OCI-LY1 (cell line): ENCODE results near the gene PKD2L2.

Source experiments
- EZH2 ChIP-seq: fragments of 200-600 bp; sonication (generic), shearing (Covaris generic); IDR thresholded peaks from 2 replicates; pipeline ENCODE4 v1.8.0; 2017; ENCODE audit warnings: borderline replicate concordance, mixed run types, mild to moderate bottlenecking, antibody characterized with exemption, low read length, moderate library complexity, mixed read lengths
- TF ChIP-seq, protein P1 (sequence below): fragments of 200-600 bp; sonication (generic), shearing (Covaris generic); IDR thresholded peaks from 2 replicates; pipeline ENCODE4 v1.5.1; 2017; ENCODE audit warnings: mild to moderate bottlenecking, antibody characterized with exemption, low read length, moderate library complexity, mixed read lengths

DNA sequence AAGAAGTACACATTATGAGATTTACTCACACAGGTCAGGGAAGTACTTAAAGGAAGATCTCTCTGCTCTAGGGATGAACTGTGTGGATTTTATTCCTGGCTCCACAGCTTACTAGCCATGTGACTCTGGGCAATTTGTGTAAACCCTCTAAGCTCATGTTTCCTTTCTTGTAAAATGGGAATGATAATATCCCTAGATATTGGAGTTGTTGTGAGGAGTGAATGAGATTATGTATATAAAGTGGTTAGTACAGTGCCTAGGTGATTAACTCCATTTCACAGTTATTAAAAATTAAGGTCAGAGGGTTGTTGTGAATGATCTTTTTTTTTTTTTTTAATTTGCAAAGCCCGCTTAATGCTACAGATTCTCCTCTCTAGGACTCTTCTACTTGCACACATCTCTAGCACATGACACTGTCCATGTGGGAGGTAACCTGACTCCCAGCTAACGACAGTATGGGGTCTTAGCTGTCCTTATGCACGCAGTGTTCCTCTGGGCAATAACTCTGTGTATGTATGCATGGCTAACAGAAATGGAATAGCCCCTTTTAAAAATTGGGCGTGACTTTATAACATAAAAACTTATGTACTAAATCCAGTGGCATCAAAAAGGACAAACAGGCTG, 45.5 kb upstream of the PKD2L2 start:
- TF ChIP-seq, protein P1, sequence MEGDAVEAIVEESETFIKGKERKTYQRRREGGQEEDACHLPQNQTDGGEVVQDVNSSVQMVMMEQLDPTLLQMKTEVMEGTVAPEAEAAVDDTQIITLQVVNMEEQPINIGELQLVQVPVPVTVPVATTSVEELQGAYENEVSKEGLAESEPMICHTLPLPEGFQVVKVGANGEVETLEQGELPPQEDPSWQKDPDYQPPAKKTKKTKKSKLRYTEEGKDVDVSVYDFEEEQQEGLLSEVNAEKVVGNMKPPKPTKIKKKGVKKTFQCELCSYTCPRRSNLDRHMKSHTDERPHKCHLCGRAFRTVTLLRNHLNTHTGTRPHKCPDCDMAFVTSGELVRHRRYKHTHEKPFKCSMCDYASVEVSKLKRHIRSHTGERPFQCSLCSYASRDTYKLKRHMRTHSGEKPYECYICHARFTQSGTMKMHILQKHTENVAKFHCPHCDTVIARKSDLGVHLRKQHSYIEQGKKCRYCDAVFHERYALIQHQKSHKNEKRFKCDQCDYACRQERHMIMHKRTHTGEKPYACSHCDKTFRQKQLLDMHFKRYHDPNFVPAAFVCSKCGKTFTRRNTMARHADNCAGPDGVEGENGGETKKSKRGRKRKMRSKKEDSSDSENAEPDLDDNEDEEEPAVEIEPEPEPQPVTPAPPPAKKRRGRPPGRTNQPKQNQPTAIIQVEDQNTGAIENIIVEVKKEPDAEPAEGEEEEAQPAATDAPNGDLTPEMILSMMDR: no peak
- TF ChIP-seq EZH2: no peak
